HG03460 (cell line): Measurements from ENCODE around the gene SCAF1.
"Not testable (repeated sequence)": the region's sequence is repeated elsewhere in the genome, so short reads cannot be mapped to it uniquely, and the experiment has no call there.

ENCODE experiments used
- ATAC-seq: cut with Tn5 transposase; IDR thresholded peaks from one replicate; pipeline ENCODE4 v1.9.1; 2021; ENCODE audit not compliant: unreplicated experiment

Gene SCAF1

DNA sequence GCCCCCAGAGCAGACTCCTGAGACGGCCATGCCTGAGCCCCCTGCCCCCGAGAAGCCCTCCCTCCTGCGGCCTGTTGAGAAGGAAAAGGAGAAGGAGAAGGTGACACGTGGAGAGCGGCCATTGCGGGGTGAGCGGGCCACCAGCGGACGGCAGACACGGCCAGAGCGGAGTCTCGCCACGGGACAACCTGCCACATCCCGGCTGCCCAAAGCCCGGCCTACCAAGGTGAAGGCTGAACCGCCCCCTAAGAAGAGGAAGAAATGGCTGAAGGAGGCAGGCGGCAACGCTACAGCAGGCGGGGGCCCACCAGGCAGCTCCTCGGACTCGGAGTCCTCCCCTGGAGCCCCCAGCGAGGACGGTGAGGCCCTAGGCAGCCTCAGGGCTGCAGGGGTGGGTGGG lies 26.1 kb upstream of the SCAF1 start:
- no peak for ATAC-seq

DNA sequence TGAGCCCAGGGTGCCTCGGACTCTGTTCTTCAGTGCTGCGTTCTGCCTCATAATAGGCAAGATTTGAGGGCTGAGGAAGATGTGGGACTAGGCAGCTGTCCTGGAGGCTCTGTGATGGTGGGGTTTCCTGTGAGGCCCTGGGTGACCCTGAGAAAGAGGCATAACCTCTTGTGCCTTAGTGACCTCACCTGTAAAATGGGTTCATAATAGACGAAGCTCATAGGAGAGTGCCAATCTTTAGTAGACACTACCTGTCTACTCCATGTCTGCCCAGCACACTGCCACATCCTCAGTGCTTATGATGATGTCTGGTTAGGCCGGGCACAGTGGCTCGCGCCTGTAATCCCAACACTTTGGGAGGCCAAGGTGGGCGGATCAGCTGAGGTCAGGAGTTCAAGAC lies 25.5 kb upstream of the SCAF1 start:
- no peak for ATAC-seq

DNA sequence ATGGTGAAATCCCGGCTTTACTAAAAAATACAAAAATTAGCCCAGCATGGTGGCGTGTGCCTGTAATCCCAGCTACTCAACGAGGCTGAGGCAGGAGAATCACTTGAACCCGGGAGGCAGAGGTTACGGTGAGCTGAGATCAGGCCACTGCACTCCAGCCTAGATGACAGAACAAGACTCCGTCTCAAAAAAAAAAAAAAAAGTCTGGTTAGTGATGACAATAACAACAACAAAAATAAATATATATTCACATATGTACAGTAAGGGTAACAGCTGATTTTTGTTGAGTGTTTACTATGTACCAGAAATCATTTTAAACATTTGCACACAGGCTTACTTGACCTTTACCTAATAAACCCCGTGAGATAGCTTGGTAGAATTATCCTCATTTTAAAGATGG lies 25.1 kb upstream of the SCAF1 start:
- ATAC-seq = no peak

DNA sequence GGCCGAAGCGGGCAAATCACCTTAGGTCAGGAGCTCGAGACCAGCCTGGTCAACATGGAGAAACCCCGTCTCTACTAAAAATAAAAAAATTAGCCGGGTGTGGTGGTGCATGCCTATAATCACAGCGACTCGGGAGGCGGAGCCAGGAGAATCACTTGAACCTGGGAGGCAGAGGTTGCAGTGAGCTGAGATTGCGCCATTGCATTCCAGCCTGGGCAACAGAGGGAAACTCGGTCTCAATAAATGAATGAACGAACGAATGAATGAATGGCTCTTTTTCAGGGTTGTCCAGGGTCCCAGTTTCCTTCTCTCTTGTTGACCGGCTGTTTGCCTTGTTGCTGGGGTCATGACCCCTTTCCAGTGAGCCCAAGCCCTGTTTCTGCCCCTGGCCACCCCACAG lies 24.1 kb upstream of the SCAF1 start:
- ATAC-seq = not testable (repeated sequence)

DNA sequence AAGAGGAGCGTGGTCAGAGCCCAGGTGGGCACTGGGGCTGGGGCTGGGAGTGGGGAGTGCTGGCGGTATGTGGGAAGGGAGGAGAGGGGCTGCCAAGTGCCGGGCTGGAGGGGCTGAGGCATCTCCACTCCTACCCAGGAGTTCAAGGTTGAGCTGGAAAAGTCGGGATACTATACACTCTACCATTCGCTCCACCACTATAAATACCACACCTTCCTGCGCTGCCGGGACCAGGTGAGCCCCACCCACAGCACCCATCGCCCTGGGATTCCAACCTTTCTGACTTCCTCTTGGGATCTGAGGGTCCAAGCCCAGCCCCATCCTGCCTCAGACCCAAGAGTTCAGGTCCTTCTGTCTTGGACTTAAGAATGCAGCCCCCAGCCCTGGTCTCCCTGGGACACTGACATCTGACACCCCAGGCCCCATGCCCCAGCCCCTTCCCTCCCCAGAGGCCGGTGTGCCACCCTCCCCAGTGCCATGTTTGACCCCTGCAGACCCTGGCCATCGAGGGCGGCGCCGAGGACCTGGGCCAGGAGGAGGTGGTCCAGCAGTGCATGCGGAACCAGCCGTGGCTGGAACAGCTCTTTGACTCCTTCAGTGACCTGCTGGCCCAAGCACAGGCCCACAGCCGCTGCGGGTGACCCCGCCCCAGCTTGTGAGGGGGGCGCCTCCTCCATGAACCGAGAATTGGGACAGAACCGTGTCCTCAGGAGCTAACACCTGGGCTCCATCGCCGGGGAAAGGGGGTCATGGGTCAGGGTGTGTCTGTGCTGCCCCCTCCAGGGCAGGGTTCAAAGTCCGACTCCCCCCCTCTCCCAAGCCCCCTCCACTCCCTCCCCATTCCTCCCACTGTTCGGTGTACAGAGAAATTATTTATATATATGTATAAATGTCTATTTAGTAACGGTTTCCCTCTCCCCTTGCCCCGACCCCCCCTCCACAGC lies 16.8 kb upstream of the SCAF1 start:
- ATAC-seq = no peak

DNA sequence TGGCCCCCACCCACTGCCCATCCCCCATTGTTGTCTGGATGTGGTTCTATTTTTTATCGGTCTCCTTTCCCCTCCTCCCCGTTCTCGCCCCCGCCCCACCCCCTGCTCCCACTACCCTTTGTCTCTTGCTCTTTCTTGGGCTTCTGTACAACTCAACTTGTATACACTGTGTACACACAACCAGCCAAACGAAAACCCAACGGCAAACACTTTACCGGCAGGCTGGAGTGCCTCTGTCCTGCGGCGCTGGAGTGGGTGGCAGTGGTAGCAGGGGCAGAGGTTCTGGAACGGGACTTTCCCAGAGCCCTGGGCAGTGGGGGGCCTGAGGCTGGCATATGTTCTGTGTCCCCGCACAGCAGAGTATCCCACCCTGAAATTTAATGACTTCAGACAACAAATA lies 15.8 kb upstream of the SCAF1 start:
- no peak for ATAC-seq

DNA sequence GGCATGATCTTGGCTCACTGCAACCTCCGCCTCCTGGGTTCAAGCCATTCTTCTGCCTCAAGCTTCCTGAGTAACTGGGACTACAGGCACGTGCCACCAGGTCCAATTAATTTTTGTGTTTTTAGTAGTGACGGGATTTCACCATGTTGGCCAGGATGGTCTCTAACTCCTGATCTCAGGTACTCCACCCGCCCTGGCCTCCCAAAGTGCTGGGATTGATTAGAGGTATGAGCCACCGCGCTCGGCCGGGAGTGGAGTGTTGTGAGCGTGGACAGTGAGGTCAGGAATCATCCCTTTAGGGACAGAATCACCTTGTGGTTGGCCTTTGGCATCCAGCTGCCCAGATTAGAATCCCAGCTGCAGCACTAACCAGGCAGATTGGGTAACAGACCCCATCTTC lies 12.3 kb upstream of the SCAF1 start:
- ATAC-seq = no peak

DNA sequence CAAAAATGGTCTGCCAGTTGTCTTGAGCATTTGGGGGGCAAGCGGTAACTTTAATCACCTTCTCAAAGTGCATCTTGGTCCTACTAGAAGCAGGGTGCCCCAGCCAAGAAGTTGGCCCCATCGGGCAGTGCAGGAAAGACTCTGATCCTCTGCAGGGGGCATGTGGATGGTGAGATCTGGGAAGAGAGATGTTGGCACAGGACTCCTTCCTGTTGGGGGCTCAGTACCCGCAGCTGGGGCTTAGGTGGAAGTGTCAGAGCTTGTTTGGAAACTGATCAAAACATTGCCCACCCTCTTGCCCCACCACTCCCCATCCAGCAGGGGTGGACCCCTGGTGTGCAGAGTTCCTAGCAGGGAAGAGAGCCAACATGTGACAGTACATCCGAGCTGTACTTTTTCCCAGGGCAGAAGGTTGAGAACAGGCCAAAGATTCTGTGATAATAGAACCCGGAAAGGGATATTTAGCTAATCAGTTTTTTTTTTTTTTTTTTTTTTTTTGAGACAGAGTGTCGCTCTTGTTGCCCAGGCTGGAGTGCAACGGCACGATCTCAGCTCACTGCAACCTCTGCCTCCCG lies 10.9 kb upstream of the SCAF1 start:
- ATAC-seq = no peak

DNA sequence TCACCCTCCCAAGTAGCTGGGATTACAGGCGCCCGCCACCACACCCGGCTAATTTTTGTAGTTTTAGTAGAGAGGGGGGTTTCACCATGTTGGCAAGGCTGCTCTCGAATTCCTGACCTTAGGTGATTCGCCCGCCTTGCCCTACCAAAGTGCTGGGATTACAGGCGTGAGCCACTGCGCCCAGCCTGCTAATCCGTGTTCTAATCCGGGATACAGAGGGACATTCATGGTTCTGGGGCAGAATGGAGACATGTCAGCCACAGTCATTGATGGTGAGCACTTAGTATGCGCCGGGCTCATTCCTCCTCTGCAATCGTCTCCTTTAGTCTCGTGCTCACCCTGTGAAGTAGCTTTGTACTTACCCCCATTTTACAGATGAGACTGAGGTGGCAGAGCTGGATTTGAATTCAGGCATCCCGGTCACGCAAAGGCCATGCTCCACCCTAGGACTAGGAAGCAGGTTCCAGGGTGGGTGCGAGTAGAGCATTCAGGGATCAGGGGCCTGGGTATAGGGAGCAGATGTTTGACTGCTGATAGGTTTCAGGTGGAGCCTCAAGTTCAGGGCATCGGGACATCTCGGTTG lies 10.3 kb upstream of the SCAF1 start:
- ATAC-seq = no peak

DNA sequence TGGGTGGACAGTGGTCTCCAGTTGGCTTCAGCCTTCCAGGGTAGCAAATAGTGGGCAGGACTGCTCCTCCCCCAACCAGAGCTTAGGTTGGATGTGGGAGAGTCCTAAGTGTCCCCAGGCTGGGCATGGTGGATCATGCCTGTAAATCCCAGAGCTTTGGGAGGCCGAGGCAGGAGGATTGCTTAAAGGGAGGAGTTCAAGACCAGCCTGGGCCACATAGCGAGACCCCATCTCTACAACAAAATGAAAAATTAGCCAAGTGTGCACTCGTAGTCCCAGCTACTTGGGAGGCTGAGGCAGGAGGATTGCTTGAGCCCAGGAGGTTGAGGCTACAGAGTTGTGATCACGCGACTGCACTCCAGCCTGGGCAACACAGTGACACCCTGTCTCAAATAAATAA lies 9.4 kb upstream of the SCAF1 start:
- no peak for ATAC-seq

DNA sequence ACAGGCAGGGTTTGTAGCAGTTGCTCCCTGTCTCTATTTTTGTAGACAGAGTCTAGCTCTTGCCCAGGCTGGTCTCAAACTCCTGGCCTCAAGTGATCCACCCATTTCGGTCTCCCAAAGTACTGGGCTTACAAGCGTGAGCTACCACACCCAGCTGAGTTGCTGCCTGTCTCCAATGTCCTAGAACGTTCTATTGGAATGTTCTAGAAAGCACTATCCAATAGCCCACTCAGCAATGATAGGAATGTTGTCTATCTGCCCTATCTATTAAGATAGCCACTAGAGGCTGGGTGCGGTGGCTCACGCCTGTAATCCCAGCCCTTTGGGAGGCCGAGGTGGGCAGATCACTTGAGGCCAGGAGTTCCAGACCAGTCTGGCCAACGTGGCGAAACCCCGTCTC lies 8.7 kb upstream of the SCAF1 start:
- ATAC-seq = not testable (repeated sequence)

DNA sequence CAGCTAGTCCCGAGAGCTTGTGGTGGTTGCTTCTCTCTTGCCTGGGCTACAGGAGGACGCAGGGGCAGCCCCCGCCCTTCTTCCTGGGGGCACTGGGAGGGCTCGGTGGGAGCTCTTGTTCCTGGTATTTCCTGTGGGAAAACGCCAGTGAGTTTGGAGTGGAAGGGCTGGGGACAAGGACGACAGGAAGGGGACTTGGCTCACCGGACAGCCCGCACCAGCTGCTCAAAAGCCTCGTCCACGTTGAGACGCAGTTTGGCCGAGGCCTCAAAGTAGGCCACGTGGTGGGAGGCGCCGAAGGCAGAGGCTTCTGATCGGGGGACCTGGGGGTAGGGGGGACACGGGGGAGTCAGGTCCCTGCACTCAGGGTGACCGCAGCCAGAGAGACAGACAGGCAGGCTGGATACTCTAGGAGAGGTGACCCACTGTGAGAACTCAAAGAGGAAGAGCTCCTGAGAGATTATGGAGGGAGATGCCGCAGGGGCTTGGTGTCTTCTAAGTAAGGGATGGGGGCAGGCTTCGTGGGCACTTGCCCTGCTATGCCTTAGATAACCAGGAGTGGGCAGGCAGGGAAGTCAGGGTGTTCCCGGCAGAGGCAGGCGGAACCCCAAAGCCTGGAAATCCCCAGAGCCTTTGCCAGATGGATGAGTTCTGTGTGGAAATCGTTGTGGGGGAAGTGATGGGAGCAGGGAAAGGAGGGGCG lies 6.3 kb upstream of the SCAF1 start:
- no peak for ATAC-seq

DNA sequence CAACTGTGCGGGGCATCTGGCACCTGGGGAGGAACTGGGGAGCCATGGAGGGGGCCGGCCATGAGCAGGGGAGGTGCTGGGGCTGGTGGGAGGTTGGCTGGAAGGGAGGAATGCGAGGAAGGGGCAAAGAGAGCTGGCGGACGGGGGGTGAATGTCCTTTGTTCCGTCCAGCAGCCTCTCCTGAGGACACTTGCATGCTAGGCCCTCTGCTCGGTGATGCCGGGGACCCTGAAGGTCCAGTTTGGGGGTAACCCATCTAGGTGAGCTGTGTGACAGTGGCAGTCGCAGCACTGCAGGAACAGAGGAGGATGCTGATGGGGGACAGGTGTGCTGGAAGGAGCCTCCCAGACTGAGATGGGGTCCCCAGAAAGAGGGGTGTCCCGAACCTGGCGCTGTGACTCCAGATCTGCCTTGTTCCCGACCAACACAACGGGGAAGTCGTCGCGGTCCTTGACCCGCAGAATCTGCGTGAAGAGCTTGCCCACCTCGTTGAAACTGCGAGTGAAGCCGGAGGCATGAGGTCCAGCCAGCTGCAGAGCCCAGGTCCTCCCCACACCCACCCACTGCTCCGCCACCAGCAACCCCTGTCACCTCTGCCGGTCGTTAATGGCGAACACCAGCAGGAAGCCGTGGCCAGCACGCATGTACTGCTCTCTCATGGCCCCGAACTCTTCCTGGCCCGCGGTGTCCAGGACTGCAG lies 5.6 kb upstream of the SCAF1 start:
- ATAC-seq = no peak

DNA sequence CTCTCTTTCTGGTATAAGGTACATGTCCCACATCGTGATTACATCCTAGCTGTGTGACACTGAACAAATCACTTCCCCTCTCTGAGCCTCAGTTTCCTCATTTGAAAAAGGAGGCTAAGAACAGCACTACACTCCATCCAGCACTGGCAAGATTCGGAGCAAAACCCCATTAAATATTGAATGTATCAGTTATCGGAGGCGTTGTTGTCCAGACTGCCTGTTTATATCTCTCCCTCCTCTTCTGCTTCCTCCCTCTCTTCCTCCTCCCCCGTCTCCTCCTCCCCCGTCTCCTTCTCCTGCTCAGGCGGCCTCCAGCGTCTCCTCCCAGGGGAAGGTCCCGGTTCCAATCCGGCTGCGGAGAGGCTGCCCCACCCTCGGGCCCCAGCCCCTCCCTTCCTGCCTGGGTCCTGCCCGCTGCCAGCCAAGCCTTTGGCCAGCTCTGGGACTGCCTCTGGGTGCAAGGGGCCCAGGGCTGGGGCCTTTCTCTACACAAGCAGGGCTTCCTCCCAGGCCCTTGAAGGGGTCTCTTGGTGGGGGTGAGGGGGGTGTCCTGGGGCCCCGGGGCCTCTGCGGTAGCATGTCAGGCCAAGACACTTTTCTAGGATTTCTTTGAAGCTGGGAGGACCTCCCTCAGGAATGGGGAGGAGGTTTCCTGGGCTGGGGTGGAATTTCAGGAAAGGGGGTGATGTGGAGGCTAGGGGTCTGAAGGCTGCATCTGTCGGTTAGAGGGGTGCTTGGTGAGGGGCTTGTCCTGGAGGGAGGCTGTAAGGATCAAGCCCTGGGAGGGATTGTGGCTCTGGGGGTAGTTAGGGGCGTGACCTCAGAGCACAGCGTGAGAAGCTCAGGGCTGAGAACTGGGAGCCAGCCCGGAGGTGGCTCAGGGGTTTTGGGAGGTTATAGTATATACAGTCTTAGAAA lies 3.9 kb upstream of the SCAF1 start:
- ATAC-seq = no peak

DNA sequence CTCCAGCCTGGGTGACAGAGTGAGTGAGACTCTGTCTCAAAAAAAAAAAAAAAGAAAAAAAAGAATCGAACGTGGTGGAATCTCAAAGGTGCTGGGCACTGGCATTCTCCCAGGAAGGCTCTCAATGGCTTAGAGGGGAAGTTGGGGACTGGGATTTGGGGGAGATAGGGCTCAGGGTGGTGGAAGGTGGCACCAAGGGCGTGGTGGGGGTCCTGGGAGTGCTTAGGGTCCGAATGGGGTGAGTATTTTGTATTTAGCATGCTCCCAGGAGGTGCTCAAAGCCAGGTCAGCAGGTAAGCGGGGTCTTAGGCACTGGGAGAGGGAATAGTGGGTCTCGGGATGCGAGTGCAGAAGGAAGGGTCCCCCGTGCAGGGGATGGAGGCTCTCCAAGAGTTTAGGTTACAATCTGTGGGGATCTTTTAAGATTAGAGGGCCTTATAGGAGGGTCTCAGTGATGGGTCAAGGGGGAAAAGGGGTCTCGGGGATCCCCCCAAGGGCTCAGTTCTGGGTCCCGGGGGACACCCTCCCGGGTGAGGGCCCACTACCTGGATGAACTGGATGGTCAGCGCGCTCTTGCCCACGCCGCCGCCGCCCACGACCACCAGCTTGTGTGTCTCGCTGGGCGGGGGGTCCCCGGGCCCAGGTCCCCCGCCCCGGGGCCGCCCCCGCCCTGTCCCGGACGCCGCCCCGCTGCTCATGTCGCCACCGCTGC lies 2.5 kb upstream of the SCAF1 start:
- no peak for ATAC-seq

DNA sequence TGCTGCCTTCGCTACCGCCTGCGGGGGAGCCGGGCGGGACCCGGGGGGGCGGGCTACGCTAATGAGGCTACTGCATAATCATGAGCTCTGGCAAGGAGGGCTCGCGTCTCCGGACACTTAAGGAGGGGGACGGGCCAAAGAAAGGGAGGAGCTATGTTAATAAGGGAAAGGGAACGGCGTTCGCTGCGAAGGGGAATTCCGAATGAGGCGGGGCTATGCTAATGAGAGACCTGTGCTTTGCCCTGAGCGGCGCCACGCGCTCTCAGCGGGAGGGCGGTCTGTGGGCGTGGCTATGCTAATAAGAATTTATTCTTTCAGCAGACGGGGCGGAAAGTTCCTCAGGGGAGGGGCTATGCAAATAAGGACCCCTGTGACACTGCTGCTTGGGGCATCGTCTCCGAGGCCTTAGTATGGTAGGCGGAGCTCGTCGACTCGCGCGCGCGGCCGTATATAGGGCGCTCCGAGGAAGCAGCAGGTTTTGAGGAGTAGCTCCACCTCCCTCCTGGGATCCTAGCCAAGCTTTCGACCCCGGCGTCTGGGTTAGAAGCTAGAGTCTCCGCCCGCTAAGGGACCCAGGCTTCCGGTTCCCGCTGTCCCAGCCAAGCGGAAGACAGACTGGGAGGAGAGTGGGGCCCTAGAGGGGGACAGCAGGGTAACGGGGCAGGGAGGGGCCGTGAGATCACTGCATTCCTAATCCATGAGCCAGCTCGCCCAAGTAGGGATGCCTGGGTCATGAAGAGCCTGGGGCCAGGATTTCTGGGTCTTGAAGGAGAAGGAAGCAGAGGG lies 1.7 kb upstream of the SCAF1 start, which contains the start of gene RRAS:
TSS of gene RRAS (minus strand) at position 31 of the 786 bp plus-strand sequence. CDS start 45 bp downstream, outside the sequence.
- peak; percentile 57 for ATAC-seq

DNA sequence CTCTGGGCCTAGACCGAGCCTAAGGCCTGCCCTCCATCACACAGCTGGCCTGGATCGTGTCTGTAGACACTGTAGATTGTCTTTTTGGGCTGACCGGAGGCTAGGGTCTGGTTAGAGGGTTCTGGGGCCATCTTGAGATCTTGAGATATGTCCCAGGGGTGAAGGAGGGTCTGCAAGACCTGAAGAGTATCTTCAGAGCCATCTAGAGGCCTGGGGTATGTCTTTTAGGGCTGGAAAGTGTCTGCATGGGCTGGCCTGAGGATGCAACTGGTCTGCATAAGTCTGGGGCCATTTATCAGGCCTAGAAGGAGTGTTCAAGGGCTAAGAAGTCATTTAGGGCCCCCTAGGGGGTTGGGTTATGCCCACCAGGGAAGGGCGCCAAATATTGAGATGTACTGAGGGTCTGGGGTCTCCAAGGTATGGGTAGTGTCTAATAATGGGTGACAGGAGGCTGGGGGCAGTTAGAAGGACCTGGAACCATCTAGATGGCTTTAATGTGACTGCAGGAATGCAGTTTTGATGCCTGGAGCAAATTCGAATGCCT lies 555 bp downstream of the SCAF1 start:
- ATAC-seq = no peak

DNA sequence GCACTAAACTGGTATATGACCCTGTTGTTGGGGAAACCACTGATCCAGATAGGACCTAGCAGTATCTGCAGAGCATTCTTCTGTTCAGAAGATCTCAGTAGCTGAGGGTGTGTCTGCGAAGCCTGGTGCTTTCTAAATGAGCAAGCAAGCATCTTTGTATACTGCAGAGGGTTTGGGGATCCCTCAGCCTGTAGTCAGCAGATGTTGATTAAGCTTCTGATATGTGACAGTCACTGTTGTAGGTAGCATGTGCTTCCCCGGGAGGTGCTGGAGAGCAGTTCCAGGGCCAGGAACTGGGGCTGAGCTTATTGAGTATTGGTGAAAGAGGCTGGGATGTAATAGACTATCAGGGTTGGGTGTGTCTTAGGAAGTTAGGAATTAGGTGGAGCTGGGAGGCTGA lies 1.5 kb downstream of the SCAF1 start:
- no peak for ATAC-seq
